IMR-90 (cell line): ENCODE measurements around the gene DTNA. TPM values are rescaled to one million over a fixed set of nuclear protein-coding genes. Genes with fewer than 3 reads are reported as not detected.
A peak's percentile ranks its signal among the peaks of the same experiment; 100 is the strongest.

Source experiments
- ATAC-seq: fragments of 200-7000 bp; cut with Tn5 transposase; 2 replicates; pipeline ENCODE4 v1.9.1; 2020; ENCODE audit warnings: low read depth, mild to moderate bottlenecking, moderate library complexity
- BruUV-seq: library from RNA; stranded (reverse); fragments of 400-500 nt; replicated peaks from 2 replicates; lab custom pipeline; 2021; lab: Mats Ljungman, UMichigan
- CTCF ChIA-PET: fragments of 300-600 bp; formaldehyde crosslinking; extraction: SDS; loops from one replicate; lab custom pipeline; 2021; ENCODE audit warnings: antibody characterized with exemption; lab: Yijun Ruan, JAX
- POLR2A ChIA-PET: fragments of 300-600 bp; sonication (Branson Sonifier 250); formaldehyde crosslinking; loops from one replicate; lab custom pipeline; 2022; ENCODE audit warnings: antibody characterized with exemption; ENCODE audit not compliant: unreplicated experiment; lab: Charles Lee
- DNase-seq: peaks from one replicate; pipeline ENCODE4 v3.0.0; 2013
- H2AFZ ChIP-seq: replicated peaks from 2 replicates; pipeline ENCODE3; 2013; ENCODE audit warnings: low read length, mild to moderate bottlenecking; ENCODE audit not compliant: poor library complexity
- H2AK5ac ChIP-seq: 2 replicates; pipeline ENCODE4 v1.6.1; 2013; ENCODE audit warnings: low read depth, low read length, inconsistent platforms
- H2AK9ac ChIP-seq: replicated peaks from 2 replicates; pipeline ENCODE3; 2013; ENCODE audit warnings: mild to moderate bottlenecking, low read depth, low read length, moderate library complexity; ENCODE audit not compliant: poor library complexity
- H2BK120ac ChIP-seq: 2 replicates; pipeline ENCODE4 v1.6.1; 2013; ENCODE audit warnings: low read depth, low read length, inconsistent platforms
- H2BK15ac ChIP-seq: 3 replicates; pipeline ENCODE4 v1.6.1; 2013; ENCODE audit warnings: low read depth, low read length, inconsistent platforms
- H2BK20ac ChIP-seq: 2 replicates; pipeline ENCODE4 v1.6.1; 2013; ENCODE audit warnings: low read depth, mild to moderate bottlenecking, inconsistent platforms, low read length, moderate library complexity
- H2BK5ac ChIP-seq: 2 replicates; pipeline ENCODE4 v1.6.1; 2013; ENCODE audit warnings: mild to moderate bottlenecking, low read depth, low read length, inconsistent platforms; ENCODE audit not compliant: poor library complexity, severe bottlenecking
- H3K14ac ChIP-seq: replicated peaks from 2 replicates; pipeline ENCODE4 v1.6.1; 2013; ENCODE audit warnings: low read depth, low read length, inconsistent platforms
- H3K18ac ChIP-seq: 2 replicates; pipeline ENCODE4 v1.6.1; 2013; ENCODE audit warnings: low read depth, low read length, control low read depth
- H3K23ac ChIP-seq: 2 replicates; pipeline ENCODE4 v1.6.1; 2013; ENCODE audit warnings: low read depth, low read length, inconsistent platforms
- H3K27ac ChIP-seq: 2 replicates; pipeline ENCODE4 v1.5.1; 2013; ENCODE audit warnings: mild to moderate bottlenecking, control low read depth, low read length; ENCODE audit not compliant: insufficient read depth
- H3K27me3 ChIP-seq: 2 replicates; pipeline ENCODE4 v1.6.1; 2013; ENCODE audit warnings: low read length; ENCODE audit not compliant: control insufficient read depth, insufficient read depth
- H3K36me3 ChIP-seq: 2 replicates; pipeline ENCODE4 v1.6.1; 2013; ENCODE audit warnings: low read length, mixed read lengths; ENCODE audit not compliant: control insufficient read depth, insufficient read depth
- H3K4ac ChIP-seq: 2 replicates; pipeline ENCODE4 v1.6.1; 2013; ENCODE audit warnings: low read depth, low read length, inconsistent platforms
- H3K4me1 ChIP-seq: 2 replicates; pipeline ENCODE4 v1.6.1; 2013; ENCODE audit warnings: low read length, mixed read lengths; ENCODE audit not compliant: control insufficient read depth, insufficient read depth
- H3K4me2 ChIP-seq: 2 replicates; pipeline ENCODE4 v1.6.1; 2013; ENCODE audit warnings: low read depth, mild to moderate bottlenecking, control low read depth, low read length, moderate library complexity
- H3K4me3 ChIP-seq: 2 replicates; pipeline ENCODE4 v1.5.1; 2013; ENCODE audit warnings: low read depth, mild to moderate bottlenecking, control low read depth, low read length, moderate library complexity; ENCODE audit not compliant: insufficient read depth
- H3K56ac ChIP-seq: 2 replicates; pipeline ENCODE4 v1.6.1; 2013; ENCODE audit warnings: low read length, inconsistent platforms; ENCODE audit not compliant: insufficient read depth; ENCODE audit errors: extremely low read depth
- H3K79me1 ChIP-seq, 2 experiments: 2 replicates each; pipeline ENCODE4 v1.6.1; 2013; ENCODE audit warnings: low read length in 2 of 2, inconsistent platforms in 1 of 2, low read depth in 1 of 2
- H3K9ac ChIP-seq: 2 replicates; pipeline ENCODE4 v1.6.1; 2013; ENCODE audit warnings: low read depth, low read length, control low read depth
- H3K9me1 ChIP-seq: 2 replicates; pipeline ENCODE4 v1.6.1; 2013; ENCODE audit warnings: low read length, inconsistent platforms; ENCODE audit not compliant: insufficient read depth
- H3K9me3 ChIP-seq: 2 replicates; pipeline ENCODE4 v1.6.1; 2013; ENCODE audit warnings: low read length; ENCODE audit not compliant: control insufficient read depth, insufficient read depth
- H4K20me1 ChIP-seq: 2 replicates; pipeline ENCODE4 v1.6.1; 2013; ENCODE audit warnings: low read length, inconsistent platforms; ENCODE audit not compliant: insufficient read depth
- H4K5ac ChIP-seq: 2 replicates; pipeline ENCODE4 v1.6.1; 2013; ENCODE audit warnings: mild to moderate bottlenecking, low read depth, low read length, control low read depth
- H4K8ac ChIP-seq, 2 experiments: 2 replicates each; pipeline ENCODE4 v1.6.1; 2013; ENCODE audit warnings: low read depth in 2 of 2, low read length in 2 of 2, control low read depth in 1 of 2, inconsistent platforms in 1 of 2
- H4K91ac ChIP-seq: 2 replicates; pipeline ENCODE4 v1.6.1; 2013; ENCODE audit warnings: low read depth, low read length, inconsistent platforms; ENCODE audit not compliant: insufficient read depth
- NFE2L2 ChIP-seq: fragments of 150-350 bp; IDR thresholded peaks from 2 replicates; pipeline ENCODE4 v1.6.1; 2016; ENCODE audit warnings: low read depth, mild to moderate bottlenecking, low read length
- RAD21 ChIP-seq: IDR thresholded peaks from 2 replicates; pipeline ENCODE4 v1.6.1; 2012; ENCODE audit warnings: low read length, improper control_type of control experiment
- WGBS, 2 experiments: methylation state at CpG; one replicate each; pipeline versions ENCODE4 v1.1.5 to v1.1.7; 2013; ENCODE audit warnings: missing lambda C conversion rate in 2 of 2; ENCODE audit not compliant: insufficient read length in 1 of 2; ENCODE audit errors: extremely low coverage in 2 of 2; 5-methylcytosine and 5-hydroxymethylcytosine counted together
- dilution Hi-C: fragments of 300-500 bp; cut with HindIII; formaldehyde crosslinking; loops from one replicate; pipeline ENCODE4 v1.14.3; 2018; ENCODE audit warnings: low sequenced_read_pairs; ENCODE audit not compliant: unreplicated experiment
- in situ Hi-C: fragments of 300-500 bp; cut with MboI; formaldehyde crosslinking; loops from 3 replicates; pipeline ENCODE4 v1.14.3; 2019; ENCODE audit warnings: low sequenced_read_pairs, inconsistent platforms, mixed read lengths
- intact Hi-C: fragments of 100-400 bp; cut with micrococcal nuclease; formaldehyde crosslinking; loops from 2 replicates; pipeline ENCODE4 v1.10.0; 2022
- polyA plus RNA-seq, 3 experiments: library from polyadenylated mRNA; depleted of rRNA; stranded (reverse); fragments of >200 nt; gene quantifications; 2 replicates each; pipeline ENCODE4 v1.2.3, GENCODE V29; 2012; ENCODE audit warnings: low replicate concordance in 1 of 3
- total RNA-seq: library from RNA; depleted of rRNA; stranded (reverse); fragments of >200 nt; gene quantifications from 2 replicates; pipeline ENCODE4 v1.2.3, GENCODE V29; 2012
- TF ChIP-seq, protein P1 (sequence below): fragments of 150-350 bp; IDR thresholded peaks from 2 replicates; pipeline ENCODE4 v1.6.1; 2017; ENCODE audit warnings: mild to moderate bottlenecking, antibody characterized with exemption, low read length, low read depth

DTNA gene
- total and polyA plus RNA-seq, 2 of the 4 experiments (the other 2 are of a cell fraction): 9.5 to 10.8 TPM

DNA sequence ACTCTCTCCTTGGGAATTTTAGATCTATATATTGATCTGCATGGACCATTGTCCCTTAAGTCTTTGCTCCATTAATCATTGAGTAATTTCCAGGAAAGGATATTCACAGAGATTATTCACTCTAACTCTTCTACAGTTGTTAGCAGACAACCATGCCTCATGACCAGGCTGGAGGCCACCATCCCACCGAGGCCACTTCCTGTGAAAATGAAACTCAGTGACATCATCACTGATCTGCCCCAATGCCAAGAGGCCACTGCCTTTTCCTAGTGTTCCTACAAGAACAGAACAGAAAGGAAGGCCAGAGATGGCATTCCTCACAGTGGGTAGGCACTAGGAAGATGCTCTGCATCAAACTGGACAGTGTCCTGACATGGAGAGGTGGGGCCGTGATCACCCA is 161.3 kb downstream of the DTNA start:
- H3K9ac ChIP-seq: no peak overlapping the region
- dilution Hi-C loops (no loop called here), intact Hi-C loops (no loop called here), in situ Hi-C loops (no loop called here)
- H3K4ac ChIP-seq: no peak overlapping the region
- H3K23ac ChIP-seq: no peak overlapping the region
- no peak overlapping the region; the same call in 1 of the 2 replicates for H2BK120ac ChIP-seq
- H2AK5ac ChIP-seq: no peak overlapping the region
- H3K4me1 ChIP-seq: peaks cover 2% of the 10 kb centered on the region; the same call in 1 of the 2 replicates
- WGBS, 2 experiments: no CpG with 5 or more reads among the region's 2 CpGs
- H3K56ac ChIP-seq: no peak overlapping the region
- H3K27me3 ChIP-seq: no peaks in the 10 kb centered on the region
- no TSS peak for BruUV-seq
- H2BK20ac ChIP-seq: no peak overlapping the region
- H3K18ac ChIP-seq: no peak overlapping the region
- no peaks in the 10 kb centered on the region for H3K79me1 ChIP-seq
- H3K14ac ChIP-seq: 0 out of 2 replicates have a peak overlapping the region, but pooled peaks have one; percentile 44
- H4K20me1 ChIP-seq: no peaks in the 10 kb centered on the region
- no peak overlapping the region for H3K4me3 ChIP-seq
- POLR2A ChIA-PET: no interaction called here
- 0 out of 4 replicates have a peak overlapping the region, but pooled peaks of 1 of the 2 experiments have one; percentile 17 for H4K8ac ChIP-seq
- peak overlapping the region; percentile 25 for H2AK9ac ChIP-seq
- no peak overlapping the region for H4K5ac ChIP-seq
- H3K9me3 ChIP-seq: no peaks in the 10 kb centered on the region
- H2AFZ ChIP-seq: peak overlapping the region; percentile 71
- H2BK15ac ChIP-seq: no peak overlapping the region
- H2BK5ac ChIP-seq: no peak overlapping the region
- H3K36me3 ChIP-seq: no peaks in the 10 kb centered on the region
- DNase-seq (peak; percentile 10), ATAC-seq (no peak)
- TF ChIP-seq NFE2L2: no peak
- no peak for TF ChIP-seq RAD21
- TF ChIP-seq, protein P1, sequence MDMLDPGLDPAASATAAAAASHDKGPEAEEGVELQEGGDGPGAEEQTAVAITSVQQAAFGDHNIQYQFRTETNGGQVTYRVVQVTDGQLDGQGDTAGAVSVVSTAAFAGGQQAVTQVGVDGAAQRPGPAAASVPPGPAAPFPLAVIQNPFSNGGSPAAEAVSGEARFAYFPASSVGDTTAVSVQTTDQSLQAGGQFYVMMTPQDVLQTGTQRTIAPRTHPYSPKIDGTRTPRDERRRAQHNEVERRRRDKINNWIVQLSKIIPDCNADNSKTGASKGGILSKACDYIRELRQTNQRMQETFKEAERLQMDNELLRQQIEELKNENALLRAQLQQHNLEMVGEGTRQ: no peak
- H4K91ac ChIP-seq: no peak overlapping the region
- no peak overlapping the region for H3K4me2 ChIP-seq
- H3K9me1 ChIP-seq: peaks cover 3% of the 10 kb centered on the region; the same call in 1 of the 2 replicates
- no peak overlapping the region for H3K27ac ChIP-seq
- CTCF ChIA-PET: no interaction called here
